Activated naive CD8-positive, alpha-beta T cell treated with anti-CD3 and anti-CD28 coated beads, Interleukin-2, amount 50 U/mL, for 16 hours (primary cell): ENCODE results near the gene ADAMTS14.

Experiments used
- DNase-seq: peaks from one replicate; pipeline ENCODE4 v3.0.0-alpha.2; 2020; ENCODE audit warnings: low read depth, low spot score

Gene ADAMTS14

GRCh38 chr10:70771311-70772194 lies 99.2 kb downstream of the ADAMTS14 start:
- no peak for DNase-seq

DNA sequence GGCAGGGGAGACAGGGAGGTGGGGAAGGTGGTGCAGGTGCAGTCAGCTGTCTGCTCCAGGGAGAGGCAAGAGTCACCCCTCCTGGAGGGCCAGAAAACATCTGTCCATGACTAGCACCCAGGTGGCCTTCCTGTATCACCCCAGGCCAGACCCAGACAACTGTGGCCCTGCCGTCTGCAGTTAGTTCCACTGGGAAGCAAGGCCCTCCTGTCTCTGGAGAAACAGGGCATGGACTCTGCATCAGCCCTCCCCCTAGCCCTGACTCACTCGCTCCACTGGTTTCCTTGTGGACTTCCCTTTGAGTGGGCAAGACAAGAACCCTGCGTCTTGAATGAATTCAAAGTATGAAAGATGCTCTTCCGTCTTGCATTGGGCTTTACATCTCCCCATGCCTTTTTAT lies 100.3 kb downstream of the ADAMTS14 start:
- DNase-seq: no peak

GRCh38 chr10:70773461-70773860 lies 101.2 kb downstream of the ADAMTS14 start:
- DNase-seq: no peak

DNA sequence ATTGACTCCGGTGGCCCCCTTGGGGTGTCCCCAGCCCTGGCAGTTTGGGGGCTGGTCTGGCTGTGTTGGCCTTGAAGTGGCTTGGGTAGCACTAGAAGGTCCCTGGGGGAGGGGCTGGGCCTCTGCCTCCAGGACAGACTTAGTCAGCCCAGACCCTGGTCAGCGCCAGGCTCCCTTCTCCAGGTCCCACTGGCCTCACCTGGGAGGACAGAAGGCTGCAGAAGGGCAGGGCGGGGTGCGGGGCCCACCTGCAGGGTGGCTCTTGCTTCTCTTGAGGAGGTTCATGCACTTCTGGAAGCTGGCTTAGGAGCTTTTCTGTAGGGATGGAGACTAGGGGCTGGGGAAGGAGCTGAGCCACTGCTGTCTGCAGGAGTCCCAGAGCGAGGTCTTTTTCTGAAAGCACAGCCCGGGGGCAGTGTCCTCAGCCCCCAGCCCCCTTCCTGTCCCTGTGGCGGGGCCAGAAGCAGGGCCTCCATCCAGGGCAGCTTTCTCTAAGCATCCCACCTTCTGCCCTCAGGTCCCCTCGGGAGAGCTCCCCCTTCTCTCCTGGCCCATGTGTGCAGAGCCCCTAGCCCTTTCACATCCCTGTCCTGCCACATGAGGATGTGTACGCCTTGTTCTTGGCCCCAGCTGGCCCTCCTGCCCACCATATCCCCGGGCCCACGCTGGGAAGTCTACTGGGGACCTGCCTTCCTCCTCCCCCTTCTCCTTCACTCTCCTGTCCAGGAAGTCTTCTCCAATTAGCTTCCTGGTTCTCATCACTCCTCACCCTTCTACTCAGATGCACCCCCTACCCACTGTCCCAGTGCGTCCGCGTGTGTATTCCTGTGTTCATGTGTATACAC lies 101.9 kb downstream of the ADAMTS14 start:
- DNase-seq: no peak

DNA sequence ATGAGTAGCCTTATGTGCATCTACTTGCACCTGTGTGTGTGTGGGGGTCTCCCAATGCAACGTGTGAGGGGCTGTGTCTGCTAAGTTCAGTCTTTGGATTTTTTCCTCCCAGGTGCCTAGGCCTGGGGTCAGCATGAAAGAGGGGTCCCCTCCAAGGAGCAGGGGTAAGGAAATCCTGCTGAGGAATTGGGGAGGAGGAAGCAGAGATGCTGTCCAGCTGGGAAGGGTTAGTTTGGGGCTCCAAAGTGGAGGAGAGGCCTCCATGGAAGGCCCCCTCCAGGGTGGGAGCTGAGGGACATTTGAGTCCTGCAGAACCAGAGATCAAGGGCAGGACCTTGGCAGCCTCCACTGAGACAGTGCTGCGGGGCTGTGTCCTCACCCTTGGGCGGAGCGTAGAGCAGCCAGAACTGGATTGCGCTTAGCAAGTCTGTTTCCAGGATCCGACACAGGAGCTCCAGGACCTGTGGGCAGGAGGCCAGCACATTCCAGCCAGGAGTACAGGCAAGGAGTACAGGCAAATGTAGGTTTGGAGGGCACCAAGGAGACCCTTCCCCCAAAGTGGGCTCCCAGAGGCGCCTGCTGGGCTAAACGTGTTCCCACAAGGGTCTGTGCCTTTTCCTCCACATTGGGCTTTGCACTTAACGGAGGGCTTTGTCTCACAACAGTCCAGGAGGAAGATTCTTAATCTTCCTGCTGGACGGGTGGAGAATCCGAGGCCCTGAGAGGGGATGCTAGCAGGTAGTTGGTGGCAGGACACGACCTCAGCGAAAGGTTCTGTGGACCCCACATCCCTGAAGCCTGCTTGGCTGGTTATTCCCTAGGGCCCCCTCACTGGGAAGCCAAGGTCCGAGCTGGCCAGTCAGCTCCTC lies 102.7 kb downstream of the ADAMTS14 start:
- no peak for DNase-seq

- DNase-seq: no peak
These were observed 103.6 kb downstream of the ADAMTS14 start for GRCh38 chr10:70775679-70776454.

DNA sequence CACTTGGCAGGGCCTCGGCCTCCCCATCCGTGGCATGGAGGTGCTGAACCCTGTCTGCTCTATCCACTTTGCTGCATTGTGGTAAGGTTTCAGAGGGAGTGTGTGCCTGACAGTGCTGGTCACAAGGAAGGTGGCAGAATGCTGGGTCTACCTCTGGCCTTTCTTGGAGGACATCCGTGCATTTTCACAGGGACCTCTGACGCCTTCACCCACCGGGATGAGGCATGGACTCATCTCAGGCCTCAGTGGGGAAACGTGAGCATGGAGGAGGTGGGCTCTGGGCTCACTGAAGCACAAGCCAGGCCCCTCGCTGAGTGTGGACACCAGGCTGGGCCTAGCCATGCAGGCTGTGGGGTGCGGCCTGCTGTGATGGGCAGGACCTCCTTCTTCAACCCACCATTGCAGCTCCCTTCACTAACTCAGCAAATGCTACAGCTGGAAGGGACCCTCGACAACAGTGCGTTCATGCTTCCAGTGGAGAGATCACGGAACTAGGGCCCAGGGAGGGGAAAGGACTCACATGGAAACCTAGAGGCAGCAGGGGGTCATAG lies 104.2 kb downstream of the ADAMTS14 start:
- DNase-seq: no peak

DNA sequence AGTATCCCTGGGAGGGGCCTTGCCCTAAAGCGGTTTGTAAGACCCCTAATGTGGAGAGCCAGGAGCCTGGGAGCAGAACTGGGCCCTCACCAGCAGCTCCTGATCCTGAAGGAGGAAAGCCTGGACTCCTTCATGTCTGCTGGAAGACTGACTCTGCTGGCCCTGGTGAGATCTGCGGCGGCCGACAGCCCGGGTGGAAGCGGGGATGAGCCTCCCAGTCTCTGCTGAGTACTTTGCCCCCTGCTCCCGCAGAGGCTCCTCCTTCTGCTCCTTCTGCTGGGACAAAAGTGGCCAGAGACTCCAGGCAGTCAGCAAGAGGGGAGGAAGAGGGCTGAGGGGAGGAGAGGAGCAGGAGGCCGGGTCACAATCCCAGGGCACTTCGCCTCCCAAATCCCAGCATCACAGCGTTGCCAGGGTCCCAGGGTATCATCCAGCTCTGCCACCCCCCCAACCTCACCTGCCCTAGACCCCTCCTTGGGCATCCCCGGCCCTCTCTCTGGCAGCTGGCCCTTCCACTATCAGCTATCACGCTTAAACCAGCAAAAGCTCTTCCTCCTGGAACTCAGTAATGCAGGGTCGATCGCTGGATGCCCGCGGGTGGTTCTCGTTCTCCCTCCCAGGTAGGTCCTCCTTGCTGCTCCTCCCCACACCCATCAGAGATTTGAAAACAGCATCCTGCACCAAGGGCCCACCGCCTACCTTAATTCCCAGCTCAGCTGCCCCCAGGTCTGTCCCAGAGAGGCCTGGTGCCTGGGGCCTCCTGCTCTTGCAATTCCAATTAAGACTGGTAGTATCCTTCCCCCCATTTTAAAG lies 105.0 kb downstream of the ADAMTS14 start:
- no peak for DNase-seq

- no peak for DNase-seq
These were observed 106.1 kb downstream of the ADAMTS14 start for GRCh38 chr10:70778267-70778924.

DNA sequence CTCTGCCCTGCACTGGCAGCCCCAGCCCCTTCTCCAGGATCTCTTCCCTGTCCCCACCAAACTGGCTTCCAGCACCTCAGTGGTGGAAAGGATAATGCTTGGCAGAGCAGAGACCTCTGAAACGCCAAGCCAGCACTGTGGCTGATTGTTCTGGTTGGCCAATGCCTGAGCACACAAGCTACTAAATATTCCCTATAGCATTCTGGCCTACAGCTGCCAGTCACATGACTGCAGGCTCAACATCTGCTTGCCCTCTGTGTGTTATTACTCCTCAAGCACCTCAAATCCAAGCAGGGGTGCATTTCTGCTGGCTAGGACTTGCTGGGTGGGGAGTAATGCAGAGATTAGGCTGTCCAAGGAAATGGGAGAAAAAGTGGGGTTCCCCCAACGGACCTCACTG lies 106.8 kb downstream of the ADAMTS14 start:
- DNase-seq: no peak

DNA sequence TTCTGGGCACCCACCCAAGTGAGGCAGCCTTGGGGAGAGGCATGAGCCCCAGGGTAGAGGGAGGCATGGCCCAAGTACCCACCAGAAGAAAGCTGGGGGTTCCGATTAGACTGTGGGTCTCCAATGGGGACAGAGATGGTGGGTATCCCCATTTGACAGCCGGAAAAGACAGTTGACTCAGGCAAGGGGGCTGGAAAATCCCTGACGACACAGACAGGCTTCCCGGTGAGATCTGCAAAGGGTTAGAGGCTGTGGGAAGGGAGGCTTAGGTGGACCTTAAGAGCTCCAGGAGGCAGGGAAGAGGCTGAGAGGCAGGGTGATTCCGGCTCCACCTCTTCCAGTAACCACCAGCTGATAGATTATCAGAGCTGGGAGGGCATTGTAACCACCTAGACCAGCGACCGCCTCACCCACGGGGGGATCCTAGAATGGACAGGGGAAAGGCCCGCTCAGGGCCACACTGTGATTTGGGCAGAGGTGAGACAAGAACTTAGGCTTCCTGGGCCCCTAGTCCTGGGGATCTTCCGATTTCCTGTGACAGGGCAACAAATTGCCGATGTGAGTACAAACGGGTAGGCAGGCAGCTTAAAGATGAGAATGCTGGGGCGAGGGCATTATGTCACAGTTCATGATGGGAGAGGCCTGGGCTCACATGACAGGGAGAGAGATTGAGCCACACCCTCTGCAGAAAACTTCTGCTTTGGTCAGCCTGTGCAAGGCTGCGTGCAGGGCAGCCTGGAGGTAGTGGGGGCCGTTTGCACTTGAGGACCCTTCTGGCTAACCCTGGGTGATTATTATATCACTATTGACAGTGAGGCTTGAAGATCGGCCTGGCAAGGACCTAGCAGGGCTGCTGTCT lies 107.4 kb downstream of the ADAMTS14 start:
- no peak for DNase-seq

DNA sequence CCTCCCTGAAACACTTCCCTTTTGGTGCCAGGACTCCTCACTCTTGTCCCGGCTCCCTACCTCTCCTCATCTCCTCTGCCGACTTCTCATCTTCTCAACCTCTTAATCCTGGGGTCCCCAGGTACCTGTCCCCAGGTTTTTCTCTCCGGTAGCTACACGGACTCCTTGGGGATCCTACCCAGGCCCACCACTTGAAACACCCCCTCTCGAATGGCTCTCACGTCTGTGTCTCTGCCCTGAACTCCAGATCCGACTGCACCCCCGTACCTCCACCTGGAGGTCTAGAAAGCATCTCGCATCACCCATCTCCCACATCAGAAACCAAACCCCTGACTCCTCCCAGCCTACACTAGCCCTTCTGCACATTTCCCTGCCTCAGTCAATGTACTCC lies 108.1 kb downstream of the ADAMTS14 start:
- DNase-seq: no peak

GRCh38 chr10:70780772-70781171 lies 108.5 kb downstream of the ADAMTS14 start:
- DNase-seq: no peak

DNA sequence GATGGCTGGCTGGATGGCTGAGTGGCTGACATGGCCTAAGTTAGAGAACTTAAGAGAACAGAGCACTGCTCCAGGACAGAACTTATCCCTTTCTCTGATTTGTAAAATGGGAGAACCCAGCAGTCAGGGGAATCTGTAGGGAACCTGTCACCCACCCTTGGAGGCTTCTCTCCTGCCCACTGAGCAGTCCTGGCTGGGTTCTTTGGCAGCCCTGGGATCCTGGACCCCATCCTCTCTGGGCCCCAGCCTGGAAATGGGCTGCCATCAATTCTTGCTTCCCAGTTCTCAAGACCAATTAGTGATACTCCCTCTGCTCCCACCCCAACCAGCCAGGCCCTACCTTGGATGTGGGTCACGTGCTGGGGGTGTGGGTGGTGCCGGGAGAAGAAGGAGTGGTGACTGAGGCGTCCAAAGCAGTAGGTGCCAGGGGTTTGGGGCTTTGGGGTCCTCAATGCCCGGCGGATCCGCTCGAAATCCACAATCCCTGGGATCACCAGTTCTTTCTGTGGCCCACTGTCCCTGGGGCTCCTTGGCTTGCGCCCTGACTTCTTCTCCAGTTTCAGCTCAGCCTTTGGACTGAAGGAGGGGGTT lies 109.2 kb downstream of the ADAMTS14 start:
- no peak for DNase-seq

DNA sequence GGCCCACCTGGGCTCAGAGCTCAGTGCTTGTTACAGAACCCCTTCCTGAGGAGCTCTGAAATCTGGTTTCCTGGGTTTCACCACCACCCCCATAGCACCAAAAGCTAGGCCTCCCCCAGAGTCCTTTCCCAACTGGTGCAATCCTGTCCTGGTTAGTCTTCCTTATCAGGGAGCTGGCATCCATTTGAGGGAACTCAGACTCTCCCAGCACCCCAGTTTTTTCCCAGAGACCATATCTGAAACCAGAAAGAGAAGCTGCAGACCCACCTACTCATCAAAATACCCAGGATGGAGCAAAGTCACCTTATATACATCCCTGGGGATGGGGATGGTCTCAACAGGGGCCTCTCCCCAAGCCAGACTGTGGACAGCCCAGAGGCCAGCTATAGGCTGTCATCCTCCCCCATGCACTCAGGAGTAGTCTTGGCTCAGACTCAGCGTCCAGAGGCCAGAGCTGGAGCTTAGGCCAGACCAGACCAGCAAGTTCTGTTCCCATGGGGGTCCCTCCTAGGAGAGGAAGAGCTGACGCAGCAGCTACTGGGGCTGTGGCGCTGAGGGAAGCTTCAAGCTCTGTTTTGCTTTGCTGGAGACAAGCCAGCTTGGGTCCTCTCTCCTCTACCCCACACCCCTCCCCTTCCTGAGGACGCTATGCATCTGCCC lies 109.9 kb downstream of the ADAMTS14 start:
- DNase-seq: no peak

DNA sequence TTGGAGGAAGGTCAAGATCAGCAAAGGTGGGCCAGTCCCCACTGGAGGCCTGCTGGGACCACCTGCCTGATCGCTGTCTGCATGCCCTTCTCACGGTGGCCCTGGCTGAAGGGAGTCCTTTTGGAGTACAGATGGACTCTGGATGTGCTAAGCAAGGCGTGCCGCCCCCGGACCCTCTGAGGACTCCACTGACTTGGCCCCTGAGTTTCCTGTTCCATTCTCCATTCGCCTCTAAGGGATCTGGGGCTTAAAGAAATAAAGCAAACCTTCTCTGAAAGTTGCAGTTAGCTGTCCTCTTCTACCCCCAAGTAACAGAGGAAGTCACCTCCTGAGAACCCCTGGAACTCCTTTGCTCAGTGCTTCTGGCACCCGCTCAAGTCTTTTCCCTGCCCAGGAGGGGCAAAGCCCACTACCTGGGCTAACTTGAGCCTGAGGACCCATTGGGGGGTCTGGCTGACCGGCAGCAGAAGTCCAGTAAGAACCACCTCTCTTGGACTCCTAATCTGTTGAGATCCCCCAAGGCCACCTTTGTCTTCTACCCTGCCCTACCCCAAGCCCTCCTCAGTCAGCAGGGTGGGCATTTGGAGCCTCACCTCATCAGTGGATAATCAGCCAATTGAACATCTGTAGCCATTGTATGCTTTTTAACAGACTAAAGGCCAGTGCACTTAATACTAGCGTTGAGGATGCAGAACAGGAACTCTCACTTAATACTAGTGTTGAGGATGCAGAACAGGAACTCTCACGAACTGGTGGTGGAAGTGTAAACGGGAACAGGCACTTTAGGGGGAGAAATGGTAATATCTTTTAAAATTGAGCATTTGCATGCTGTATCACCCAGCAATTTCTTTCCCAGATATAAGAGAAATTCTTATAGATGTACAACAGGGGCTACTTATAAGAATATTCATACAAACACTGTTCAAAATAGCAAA lies 110.7 kb downstream of the ADAMTS14 start:
- no peak for DNase-seq
